ENCODE results near the gene NDFIP1.
"Not testable (repeated sequence)": the region's sequence is repeated elsewhere in the genome, so short reads cannot be mapped to it uniquely, and the experiment has no call there.

The NDFIP1 gene

DNA sequence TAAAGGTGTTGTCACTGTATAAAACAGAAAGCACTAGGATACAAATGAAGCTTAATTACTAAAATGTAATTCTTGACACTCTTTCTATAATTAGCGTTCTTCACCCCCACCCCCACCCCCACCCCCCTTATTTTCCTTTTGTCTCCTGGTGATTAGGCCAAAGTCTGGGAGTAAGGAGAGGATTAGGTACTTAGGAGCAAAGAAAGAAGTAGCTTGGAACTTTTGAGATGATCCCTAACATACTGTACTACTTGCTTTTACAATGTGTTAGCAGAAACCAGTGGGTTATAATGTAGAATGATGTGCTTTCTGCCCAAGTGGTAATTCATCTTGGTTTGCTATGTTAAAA is 43.8 kb downstream of the NDFIP1 start:
- TF ChIP-seq, protein P1, sequence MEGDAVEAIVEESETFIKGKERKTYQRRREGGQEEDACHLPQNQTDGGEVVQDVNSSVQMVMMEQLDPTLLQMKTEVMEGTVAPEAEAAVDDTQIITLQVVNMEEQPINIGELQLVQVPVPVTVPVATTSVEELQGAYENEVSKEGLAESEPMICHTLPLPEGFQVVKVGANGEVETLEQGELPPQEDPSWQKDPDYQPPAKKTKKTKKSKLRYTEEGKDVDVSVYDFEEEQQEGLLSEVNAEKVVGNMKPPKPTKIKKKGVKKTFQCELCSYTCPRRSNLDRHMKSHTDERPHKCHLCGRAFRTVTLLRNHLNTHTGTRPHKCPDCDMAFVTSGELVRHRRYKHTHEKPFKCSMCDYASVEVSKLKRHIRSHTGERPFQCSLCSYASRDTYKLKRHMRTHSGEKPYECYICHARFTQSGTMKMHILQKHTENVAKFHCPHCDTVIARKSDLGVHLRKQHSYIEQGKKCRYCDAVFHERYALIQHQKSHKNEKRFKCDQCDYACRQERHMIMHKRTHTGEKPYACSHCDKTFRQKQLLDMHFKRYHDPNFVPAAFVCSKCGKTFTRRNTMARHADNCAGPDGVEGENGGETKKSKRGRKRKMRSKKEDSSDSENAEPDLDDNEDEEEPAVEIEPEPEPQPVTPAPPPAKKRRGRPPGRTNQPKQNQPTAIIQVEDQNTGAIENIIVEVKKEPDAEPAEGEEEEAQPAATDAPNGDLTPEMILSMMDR (conservative IDR thresholded peaks at IDR 0.05; ENCODE audit: low read length) = no peak
- no peak overlapping the region for H3K4me3 ChIP-seq (ENCODE audit: low read length)
- DNase-seq (ENCODE audit: low read depth) = peak; percentile 22

DNA sequence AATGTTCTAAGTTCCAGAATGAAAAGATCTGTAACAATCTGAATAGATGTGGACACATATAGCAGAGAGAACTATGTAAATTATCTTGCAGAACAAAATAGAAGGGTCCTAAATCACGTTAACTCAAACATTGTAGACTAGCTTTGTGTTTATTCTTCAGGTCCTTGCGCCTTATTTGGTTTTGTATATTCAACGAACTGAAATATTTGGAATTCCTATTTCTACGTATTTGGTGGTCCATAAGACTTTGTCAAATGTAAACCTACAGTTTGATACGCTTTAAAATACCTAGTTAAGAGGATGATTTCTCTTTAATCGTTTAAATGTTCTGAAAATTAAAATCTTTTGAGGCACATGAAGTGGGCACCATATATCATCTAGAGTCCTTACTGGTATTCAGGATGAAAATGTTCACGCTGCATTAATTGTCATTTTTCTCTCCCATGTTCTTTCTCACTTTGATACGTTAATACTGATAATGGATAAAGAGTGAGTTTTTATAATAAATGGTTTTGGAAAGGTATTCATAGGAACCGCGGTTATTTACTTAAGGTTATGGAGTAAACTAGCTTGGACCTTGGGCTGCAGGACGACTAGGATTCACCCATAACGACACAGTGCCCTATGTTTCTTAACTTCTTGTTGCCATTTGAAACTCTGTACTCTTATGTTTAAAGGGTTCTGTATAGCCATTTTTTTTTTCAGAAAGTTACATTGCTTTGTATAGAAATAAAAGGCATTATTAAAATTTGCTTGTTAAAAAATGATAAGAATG is 45.3 kb downstream of the NDFIP1 start:
- no peak for DNase-seq (ENCODE audit: low read depth)
- TF ChIP-seq, protein P1 (conservative IDR thresholded peaks at IDR 0.05; ENCODE audit: low read length) = no peak
- H3K4me3 ChIP-seq (ENCODE audit: low read length) = no peak overlapping the region

DNA sequence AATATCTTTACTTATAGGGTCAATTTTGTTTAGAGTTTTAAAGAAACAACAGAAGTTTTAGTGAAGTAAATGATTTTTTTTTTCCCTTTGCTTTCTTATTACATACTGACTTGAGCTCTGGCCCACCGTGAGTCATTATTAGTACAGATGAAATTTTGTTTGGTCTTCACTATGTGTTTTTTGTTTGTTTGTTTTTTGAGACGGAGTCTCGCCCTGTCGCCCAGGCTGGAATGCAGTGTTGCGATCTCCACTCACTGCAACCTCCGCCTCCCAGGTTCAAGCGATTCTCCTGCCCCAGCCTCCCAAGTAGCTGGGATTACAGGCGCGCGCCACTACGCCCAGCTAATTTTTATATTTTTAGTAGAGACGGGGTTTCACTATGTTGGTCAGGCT is 45.9 kb downstream of the NDFIP1 start:
- not testable (repeated sequence) for H3K4me3 ChIP-seq (ENCODE audit: low read length); DNase-seq (ENCODE audit: low read depth)

DNA sequence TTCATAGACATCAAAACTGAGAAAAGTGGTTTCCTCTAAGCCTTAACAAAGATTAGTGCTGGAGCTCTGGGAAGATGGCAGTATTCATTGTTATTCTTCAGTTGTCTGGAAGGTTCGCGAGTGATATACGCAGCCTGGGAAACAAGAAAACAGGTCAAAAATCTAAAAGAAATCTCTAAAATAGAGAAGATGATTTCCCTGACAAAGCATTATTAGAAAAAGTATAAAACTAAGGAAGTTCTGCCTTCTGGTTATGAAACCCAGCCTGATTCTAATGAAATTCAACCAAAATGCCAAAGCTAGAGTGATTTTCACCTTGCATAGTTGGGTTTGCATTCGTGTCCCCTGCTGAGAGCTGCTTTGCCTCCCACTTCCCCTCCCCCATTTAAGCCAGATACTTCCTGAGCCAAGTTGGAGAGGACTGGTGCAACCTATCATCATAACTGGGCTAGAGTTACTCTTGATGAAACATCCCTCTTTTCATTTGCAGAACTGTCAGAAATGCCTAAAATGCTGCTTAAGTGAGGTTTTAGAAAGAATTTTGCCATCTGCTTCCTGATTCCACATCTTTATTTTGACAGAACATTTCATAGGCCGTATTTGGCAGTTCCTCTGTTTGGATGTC is 48.4 kb downstream of the NDFIP1 start:
- TF ChIP-seq, protein P1 (conservative IDR thresholded peaks at IDR 0.05; ENCODE audit: low read length) = no peak
- peak; percentile 57 for DNase-seq (ENCODE audit: low read depth)
- H3K4me3 ChIP-seq (ENCODE audit: low read length) = no peak overlapping the region

DNA sequence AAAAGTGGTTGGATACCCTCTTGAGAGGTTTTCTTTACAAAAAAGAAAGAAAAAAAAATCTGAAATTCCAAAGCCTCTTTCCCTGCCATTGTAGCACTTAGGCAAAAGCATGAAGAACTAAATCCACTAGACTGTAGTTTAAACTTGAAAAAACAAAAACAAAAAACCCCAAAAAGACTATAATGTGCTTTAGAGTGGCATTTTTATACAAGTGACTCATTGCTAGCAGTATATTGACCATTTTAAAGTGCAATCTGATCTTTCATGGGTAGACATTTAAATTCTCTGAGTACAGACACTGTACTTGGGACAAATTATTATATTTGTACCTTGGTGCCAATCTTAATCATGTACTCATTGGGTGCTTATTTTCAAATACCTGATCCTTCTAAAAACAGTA is 50.8 kb downstream of the NDFIP1 start:
- no peak for DNase-seq (ENCODE audit: low read depth)
- no peak overlapping the region for H3K4me3 ChIP-seq (ENCODE audit: low read length)
- TF ChIP-seq, protein P1 (conservative IDR thresholded peaks at IDR 0.05; ENCODE audit: low read length) = no peak

DNA sequence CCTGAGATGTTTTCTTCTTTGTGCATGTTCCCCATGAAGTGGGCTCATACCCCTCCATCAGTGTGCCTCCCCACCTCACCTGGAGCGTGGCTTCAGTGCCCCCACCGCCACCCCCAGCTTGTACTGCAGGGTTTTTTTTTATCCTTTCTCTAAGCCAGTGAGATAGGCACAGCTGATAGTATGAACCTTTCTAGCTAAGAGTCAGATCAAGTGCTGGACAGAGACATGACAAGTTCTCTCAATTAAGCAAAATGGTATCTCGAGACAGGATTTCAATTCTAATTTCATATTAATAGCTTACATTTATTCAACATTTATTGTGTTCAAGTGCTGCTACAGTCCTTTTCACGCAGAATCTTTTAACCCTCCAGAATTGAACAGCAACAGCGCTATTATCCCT is 55.7 kb downstream of the NDFIP1 start:
- H3K4me3 ChIP-seq (ENCODE audit: low read length) = no peak overlapping the region
- DNase-seq (ENCODE audit: low read depth) = no peak
- TF ChIP-seq, protein P1 (conservative IDR thresholded peaks at IDR 0.05; ENCODE audit: low read length) = no peak

DNA sequence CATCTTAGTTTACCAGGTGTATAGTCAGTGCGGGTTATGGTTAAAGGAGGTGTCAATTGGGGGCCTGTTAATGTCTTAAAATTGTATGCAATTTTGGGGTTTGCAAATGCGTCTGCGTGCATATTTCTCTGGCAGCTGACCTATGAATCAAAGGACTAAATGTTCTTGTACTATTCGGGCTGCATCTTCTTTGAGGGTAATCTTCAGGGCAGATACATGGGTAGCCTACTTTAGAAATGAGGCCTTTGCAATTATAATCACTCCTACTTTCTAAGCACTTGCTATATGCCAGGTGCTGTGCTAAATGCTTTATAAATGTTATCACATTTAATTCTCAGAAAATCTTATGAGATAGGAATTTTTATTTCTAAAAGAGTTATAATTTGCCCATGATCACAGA is 58.2 kb downstream of the NDFIP1 start:
- DNase-seq (ENCODE audit: low read depth) = no peak
- H3K4me3 ChIP-seq (ENCODE audit: low read length) = no peak overlapping the region
- TF ChIP-seq, protein P1 (conservative IDR thresholded peaks at IDR 0.05; ENCODE audit: low read length) = no peak
